K562 (cell line): Measurements from ENCODE around the gene SMC3. TPM values are rescaled to one million over a fixed set of nuclear protein-coding genes. Genes with fewer than 3 reads are reported as not detected.
A peak's percentile ranks its signal among the peaks of the same experiment; 100 is the strongest.

Experiments
- BCOR ChIP-seq: fragments of 450-650 bp; IDR thresholded peaks from 2 replicates; pipeline ENCODE4 v1.6.1; 2016
- E2F4 ChIP-seq: sonication (generic); formaldehyde crosslinking; IDR thresholded peaks from 2 replicates; pipeline ENCODE4 v1.8.0; 2022; ENCODE audit warnings: mild to moderate bottlenecking, low read depth, missing genetic modification reagents
- ESRRA ChIP-seq: fragments of 450-650 bp; IDR thresholded peaks from 2 replicates; pipeline ENCODE4 v1.6.1; 2014; ENCODE audit warnings: low read depth, mild to moderate bottlenecking, moderate library complexity, borderline replicate concordance
- HMGXB4 ChIP-seq: sonication (generic); formaldehyde crosslinking; IDR thresholded peaks from 2 replicates; pipeline ENCODE4 v1.8.1; 2023; ENCODE audit warnings: mild to moderate bottlenecking, missing genetic modification reagents
- HNRNPUL1 ChIP-seq: fragments of 200-400 bp; formaldehyde crosslinking; IDR thresholded peaks from 2 replicates; pipeline ENCODE4 v1.6.1; 2017; ENCODE audit warnings: low read length
- JUN ChIP-seq, 2 experiments: sonication (generic) in 1 of 2; formaldehyde crosslinking in 1 of 2; IDR thresholded peaks; 2 replicates each; pipeline versions ENCODE4 v1.6.1 to v1.8.0; 2012 to 2022; ENCODE audit warnings: borderline replicate concordance in 2 of 2, mild to moderate bottlenecking in 2 of 2, improper control_type of control experiment in 1 of 2, low read depth in 1 of 2, low read length in 1 of 2, missing genetic modification reagents in 1 of 2
- MEIS2 ChIP-seq: fragments of 450-650 bp; IDR thresholded peaks from 2 replicates; pipeline ENCODE4 v1.6.1; 2014; ENCODE audit warnings: mild to moderate bottlenecking; ENCODE audit not compliant: partially characterized antibody
- MITF ChIP-seq: IDR thresholded peaks from 2 replicates; pipeline ENCODE4 v1.6.1; 2014; ENCODE audit warnings: antibody characterized with exemption
- NR2C2 ChIP-seq, 2 experiments: fragments of 200-800 bp in 1 of 2; sonication (Bioruptor generic) in 1 of 2; sonication (generic) in 1 of 2; formaldehyde crosslinking in 1 of 2; IDR thresholded peaks; 2 replicates each; pipeline versions ENCODE4 v1.6.1 to v1.8.0; 2016 to 2022; ENCODE audit warnings: mild to moderate bottlenecking in 1 of 2, missing compliant biosample characterization in 1 of 2, missing genetic modification characterization in 1 of 2, missing genetic modification reagents in 1 of 2
- PKNOX1 ChIP-seq: fragments of 450-650 bp; IDR thresholded peaks from 2 replicates; pipeline ENCODE4 v1.6.1; 2016
- SOX6 ChIP-seq: fragments of 450-650 bp; IDR thresholded peaks from 2 replicates; pipeline ENCODE4 v1.6.1; 2014; ENCODE audit warnings: mild to moderate bottlenecking
- TCF3 ChIP-seq: sonication (generic); formaldehyde crosslinking; IDR thresholded peaks from 2 replicates; pipeline ENCODE4 v1.4.0; 2020; ENCODE audit warnings: mild to moderate bottlenecking, missing genetic modification reagents
- USF2 ChIP-seq: sonication (generic); formaldehyde crosslinking; IDR thresholded peaks from 2 replicates; pipeline ENCODE4 v1.5.0; 2020; ENCODE audit warnings: missing genetic modification reagents
- ZKSCAN8 ChIP-seq: fragments of 200-800 bp; sonication (Bioruptor generic); IDR thresholded peaks from 2 replicates; pipeline ENCODE4 v1.6.1; 2016; ENCODE audit warnings: missing genetic modification characterization, missing compliant biosample characterization
- ZMIZ1 ChIP-seq, 2 experiments: fragments of 150-350 bp in 1 of 2; IDR thresholded peaks; 2 replicates each; pipeline ENCODE4 v1.6.1; 2012 to 2016; ENCODE audit warnings: low read depth in 2 of 2, low read length in 2 of 2, mild to moderate bottlenecking in 1 of 2, moderate library complexity in 1 of 2
- polyA plus RNA-seq, 8 experiments: library from polyadenylated mRNA; depleted of rRNA in 4 of 8; stranded (reverse) in 5 of 8; unstranded in 3 of 8; fragments of >200 nt; fragmentation: Nextera tagmentation in 2 of 8; fragmentation: Illumina TruSeq in 1 of 8; extraction: Ambion mirVana in 2 of 8; extraction: Trizol in 1 of 8; gene quantifications; 2 replicates each; pipeline versions ENCODE4 v1.2.1 to v1.2.3, GENCODE V29; 2011 to 2014; ENCODE audit warnings: inconsistent platforms in 1 of 8, missing spikeins in 1 of 8
- total RNA-seq, 7 experiments: library from RNA; depleted of rRNA in 6 of 7; stranded (reverse); fragments of >200 nt in 6 of 7; fragmentation: Illumina TruSeq in 2 of 7; extraction: Trizol in 2 of 7; gene quantifications; 2 replicates each; pipeline versions ENCODE4 v1.2.1 to v1.2.3, GENCODE V29; 2011 to 2021; ENCODE audit warnings: low replicate concordance in 1 of 7

SMC3 gene
- total and polyA plus RNA-seq, 9 of the 15 experiments (the other 6 are each of a cell fraction or from before 2014, with no cell fraction given), result 21.3 to 62.6 (median 39.3) TPM

- TF ChIP-seq JUN (IDR thresholded peaks at IDR 0.05; ENCODE audit: borderline replicate concordance, low read depth, low read length) (0 out of 2 replicates have a peak, but pooled peaks have one; percentile 14), JUN (CRISPR knock-in tag; IDR thresholded peaks at IDR 0.05; ENCODE audit: borderline replicate concordance) (no peak), USF2 (CRISPR knock-in tag) (peak; percentile 73), PKNOX1 (peak; percentile 59), TCF3 (CRISPR knock-in tag) (no peak), ESRRA (peak; percentile 68; the same call in 1 of the 2 replicates), HMGXB4 (CRISPR knock-in tag) (no peak), E2F4 (CRISPR knock-in tag) (no peak), BCOR (no peak), MEIS2 (peak; percentile 85), HNRNPUL1 (no peak), MITF (0 out of 2 replicates have a peak, but pooled peaks have one; percentile 13), NR2C2 (CRISPR knock-in tag; IDR thresholded peaks at IDR 0.05) (no peak), NR2C2 (tag; IDR thresholded peaks at IDR 0.05) (peak; percentile 49; the same call in 1 of the 2 replicates), ZMIZ1 (IDR thresholded peaks at IDR 0.05; ENCODE audit: low read depth in 2 of 2, low read length in 2 of 2) (no peak), SOX6 (peak; percentile 90), ZKSCAN8 (CRISPR knock-in tag) (no peak)
These were observed 73.8 kb downstream of the SMC3 start (continued) for GRCh38 chr10:110641256-110641655.
